SW 1271 (cell line): ENCODE results near the gene PRKAG2.

Source experiments
- DNase-seq, 2 experiments: peaks; one replicate each; lab custom pipeline; 2025; lab: John Stamatoyannopoulos, UW

PRKAG2 gene

DNA sequence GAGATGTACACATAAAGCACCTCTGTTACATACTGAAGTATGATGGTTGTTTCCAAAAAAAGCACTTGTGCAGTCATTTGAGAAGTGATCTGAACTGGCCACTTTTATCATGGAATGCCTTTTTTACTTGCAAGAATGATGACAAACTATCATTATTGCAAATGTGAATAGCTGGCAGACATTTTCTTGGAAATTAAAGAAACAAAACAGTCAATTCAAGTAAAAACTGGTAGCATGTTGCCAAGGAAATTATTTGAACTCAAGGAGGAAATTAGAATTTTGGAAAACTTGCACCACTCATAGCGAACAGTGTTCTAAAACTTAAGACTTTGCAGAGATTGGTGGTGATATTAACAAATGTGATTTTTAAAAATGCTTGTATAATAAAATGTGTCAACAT, 363.8 kb downstream of the PRKAG2 start:
- DNase-seq = no peak

GRCh38 chr7:151512353-151512752, 364.6 kb downstream of the PRKAG2 start:
- no peak for DNase-seq

GRCh38 chr7:151511946-151512345, 365.0 kb downstream of the PRKAG2 start:
- DNase-seq = no peak

DNA sequence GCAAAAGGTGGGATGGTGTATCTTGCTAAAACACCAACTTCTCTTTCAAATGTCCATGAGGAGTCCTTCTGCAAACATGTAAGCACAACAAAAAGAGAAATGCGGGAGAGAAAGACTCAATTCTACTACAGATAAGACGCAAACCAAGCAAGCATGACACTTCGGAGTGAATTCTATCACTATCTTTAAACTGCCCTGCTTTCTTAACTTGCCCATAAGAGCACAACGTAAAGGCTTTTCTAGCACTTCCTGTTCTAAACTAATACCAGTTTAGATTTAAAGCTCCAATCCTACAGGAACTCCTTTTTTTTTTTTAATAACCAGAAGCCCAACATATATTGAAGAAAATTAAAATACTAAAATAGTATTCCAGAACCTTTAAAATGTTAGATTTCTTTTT, 365.6 kb downstream of the PRKAG2 start:
- no peak for DNase-seq

DNA sequence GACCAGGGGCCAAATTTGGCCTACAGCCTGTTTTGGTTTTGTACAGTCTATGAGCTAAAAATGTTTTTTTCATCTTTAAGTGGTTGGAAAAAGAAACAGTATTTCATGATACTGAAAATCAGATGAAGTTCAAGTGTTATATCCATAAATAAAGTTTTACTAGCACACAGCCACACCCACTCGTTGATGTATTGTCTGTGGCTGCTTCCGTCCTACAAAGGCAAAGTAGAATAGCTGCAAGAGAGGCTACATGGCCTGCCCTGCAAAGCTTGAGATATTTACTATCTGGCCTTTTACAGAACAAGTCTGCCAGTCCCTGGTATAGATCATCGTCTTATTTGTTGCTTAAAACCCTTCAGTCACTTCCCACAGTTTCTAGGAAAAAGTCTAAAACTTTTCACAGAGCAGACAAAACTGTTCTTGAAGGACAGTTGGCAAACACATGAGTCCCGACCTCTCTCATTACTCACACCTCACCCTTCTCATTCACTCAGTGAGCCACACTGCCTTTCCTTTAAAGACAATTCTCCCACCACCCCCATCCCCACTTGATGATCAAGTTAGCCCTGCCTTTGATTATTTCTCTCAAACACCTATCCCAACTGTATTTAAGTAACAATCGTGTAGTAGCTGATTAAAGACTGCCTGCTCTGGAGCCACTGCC, 367.1 kb downstream of the PRKAG2 start:
- DNase-seq = no peak

GRCh38 chr7:151508991-151509390, 367.9 kb downstream of the PRKAG2 start:
- DNase-seq = no peak

- no peak for DNase-seq
Measured at GRCh38 chr7:151507806-151508205, 369.1 kb downstream of the PRKAG2 start.

- no peak for DNase-seq
Measured at GRCh38 chr7:151506901-151507382, 370.0 kb downstream of the PRKAG2 start.
